Activated CD4-positive, alpha-beta memory T cell treated with anti-CD3 and anti-CD28 coated beads for 36 hours (primary cell): ENCODE results near the gene ARRDC1. TPM values are rescaled to one million over a fixed set of nuclear protein-coding genes. Genes with fewer than 3 reads are reported as not detected.

Experiments used
- CTCF ChIA-PET: fragments of 350-600 bp; sonication (Branson Sonifier 250); formaldehyde crosslinking; loops from one replicate; lab custom pipeline; 2021; ENCODE audit warnings: antibody characterized with exemption, inconsistent platforms; lab: Charles Lee
- POLR2A ChIA-PET: fragments of 350-600 bp; sonication (Branson Sonifier 250); formaldehyde crosslinking; loops from one replicate; lab custom pipeline; 2021; ENCODE audit warnings: antibody characterized with exemption; lab: Charles Lee
- DNase-seq: peaks from one replicate; pipeline ENCODE4 v3.0.0-alpha.2; 2020
- H3K27ac Mint-ChIP-seq: one replicate; pipeline ENCODE4 v1.8.0; 2021; ENCODE audit warnings: mixed read lengths
- H3K27me3 Mint-ChIP-seq: one replicate; pipeline ENCODE4 v1.8.0; 2021; ENCODE audit warnings: mixed read lengths
- H3K36me3 Mint-ChIP-seq: one replicate; pipeline ENCODE4 v1.8.0; 2021; ENCODE audit warnings: mixed read lengths
- H3K4me1 Mint-ChIP-seq: one replicate; pipeline ENCODE4 v1.8.0; 2021; ENCODE audit warnings: low read depth, mixed read lengths
- H3K4me3 Mint-ChIP-seq: one replicate; pipeline ENCODE4 v1.8.0; 2021; ENCODE audit warnings: mild to moderate bottlenecking, mixed read lengths
- H3K9me3 Mint-ChIP-seq: one replicate; pipeline ENCODE4 v1.8.0; 2021; ENCODE audit warnings: mixed read lengths
- intact Hi-C: fragments of 100-400 bp; cut with micrococcal nuclease; formaldehyde crosslinking; loops from one replicate; pipeline ENCODE4 v1.15.1; 2023
- total RNA-seq, 2 experiments: library from RNA; stranded (reverse); gene quantifications; one replicate each; pipeline ENCODE4 v1.2.3, GENCODE V29; 2021

ARRDC1 gene
- total RNA-seq, 2 experiments from 2014 or later: 38.2 to 40.5 TPM

DNA sequence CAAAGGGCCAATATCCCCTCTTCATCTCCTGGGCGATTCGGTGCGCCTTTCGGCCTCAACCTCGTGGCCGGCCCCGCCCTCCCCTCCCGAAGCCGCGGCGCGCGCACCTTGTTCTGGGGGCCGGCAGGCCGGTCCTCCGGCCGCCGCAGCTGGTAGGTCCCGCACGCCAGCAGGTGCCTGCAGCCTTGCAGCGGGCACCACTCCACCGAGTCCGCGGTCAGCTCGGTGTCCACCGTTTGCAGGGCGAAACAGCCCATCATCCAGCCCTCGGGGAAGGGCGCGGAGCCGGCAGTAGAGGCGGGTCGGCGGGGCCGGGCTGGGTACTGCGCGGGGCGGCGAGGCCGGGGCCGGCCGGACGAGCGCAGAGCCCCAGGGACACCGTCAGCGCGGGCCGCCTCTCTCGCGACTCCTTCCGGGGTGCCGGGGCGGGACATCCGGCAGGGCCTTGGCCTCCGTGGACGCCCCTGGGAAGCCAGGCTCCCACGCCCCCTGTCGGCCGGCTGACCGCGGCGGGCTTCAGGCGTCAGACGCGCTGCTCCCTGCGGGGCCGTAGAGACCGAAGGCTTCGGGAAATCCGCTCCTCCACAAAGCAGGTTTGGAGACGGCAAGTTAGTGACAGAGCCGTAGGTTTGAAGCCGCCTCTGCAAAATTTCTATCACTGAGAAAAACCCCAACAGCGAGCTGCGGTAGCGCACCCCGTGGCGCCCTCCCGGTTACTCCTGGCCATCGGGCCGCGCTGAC is 26.8 kb upstream of the ARRDC1 start, which contains the start of gene DPH7:
DPH7 (minus strand) TSS at position 408 of the 741 bp plus-strand sequence; CDS start at position 260, 148 bp downstream.
- CTCF ChIA-PET: interaction anchor here (0.8 to 3.1 kb wide), 8 partner anchors 10 to 41 kb away, joined by 3 to 23 read pairs (median 4); partner anchors contain the start of genes ARRDC1, MRPL41 and ZMYND19
- POLR2A ChIA-PET: interaction anchor here (1.0 to 1.4 kb wide), 4 partner anchors 10 to 27 kb away, joined by 3 to 9 read pairs (median 4); partner anchors contain the start of genes MRPL41 and ZMYND19
- H3K4me3 Mint-ChIP-seq: peak within 1 kb of the TSS; percentile 71
- peaks cover 37% of the 10 kb centered on the region for H3K4me1 Mint-ChIP-seq
- H3K27me3 Mint-ChIP-seq: no peaks in the 10 kb centered on the region
- peak; percentile 96 for DNase-seq
- peak within 1 kb of the TSS; percentile 4 for H3K27ac Mint-ChIP-seq
- H3K9me3 Mint-ChIP-seq: no peaks in the 10 kb centered on the region
- intact Hi-C loops: loop anchor here (1.0 kb wide), 1 partner anchor 27 kb away; the partner anchor contains the start of gene ARRDC1
- H3K36me3 Mint-ChIP-seq: peaks cover 23% of the 10 kb centered on the region

DNA sequence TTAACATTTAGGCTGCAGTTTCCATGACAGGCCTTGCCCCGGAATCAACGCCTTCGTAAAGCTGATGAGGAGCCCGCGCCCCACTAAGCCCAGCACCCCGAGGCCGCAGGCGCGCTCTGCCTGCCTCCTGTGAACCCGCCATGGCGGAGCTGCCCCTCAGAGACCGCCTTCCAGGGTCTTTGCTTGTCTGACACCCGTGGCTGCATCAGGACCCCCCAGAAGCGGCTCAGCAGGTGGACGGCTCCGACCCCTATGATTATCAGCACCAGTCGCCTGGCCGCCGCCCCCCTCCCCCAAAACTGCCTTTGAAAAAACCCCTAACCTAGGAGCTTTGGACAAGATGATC is 26.3 kb upstream of the ARRDC1 start:
- Mint-ChIP-seq H3K9me3 (no peaks in the 10 kb centered on the region), H3K4me3 (peak overlapping the region; percentile 71), H3K27me3 (no peaks in the 10 kb centered on the region), H3K36me3 (peaks cover 23% of the 10 kb centered on the region), H3K27ac (no peak overlapping the region), H3K4me1 (peaks cover 37% of the 10 kb centered on the region)
- POLR2A ChIA-PET: interaction anchor here (1.3 to 1.4 kb wide), 3 partner anchors 9 to 27 kb away, joined by 3 to 9 read pairs (median 4); partner anchors contain the start of genes MRPL41 and ZMYND19
- CTCF ChIA-PET: interaction anchor here (0.8 to 3.1 kb wide), 7 partner anchors 9 to 40 kb away, joined by 3 to 23 read pairs (median 4); partner anchors contain the start of genes ARRDC1, MRPL41 and ZMYND19
- no peak for DNase-seq
- intact Hi-C loops: loop anchor here (1.0 kb wide), 1 partner anchor 26 kb away; the partner anchor contains the start of gene ARRDC1

DNA sequence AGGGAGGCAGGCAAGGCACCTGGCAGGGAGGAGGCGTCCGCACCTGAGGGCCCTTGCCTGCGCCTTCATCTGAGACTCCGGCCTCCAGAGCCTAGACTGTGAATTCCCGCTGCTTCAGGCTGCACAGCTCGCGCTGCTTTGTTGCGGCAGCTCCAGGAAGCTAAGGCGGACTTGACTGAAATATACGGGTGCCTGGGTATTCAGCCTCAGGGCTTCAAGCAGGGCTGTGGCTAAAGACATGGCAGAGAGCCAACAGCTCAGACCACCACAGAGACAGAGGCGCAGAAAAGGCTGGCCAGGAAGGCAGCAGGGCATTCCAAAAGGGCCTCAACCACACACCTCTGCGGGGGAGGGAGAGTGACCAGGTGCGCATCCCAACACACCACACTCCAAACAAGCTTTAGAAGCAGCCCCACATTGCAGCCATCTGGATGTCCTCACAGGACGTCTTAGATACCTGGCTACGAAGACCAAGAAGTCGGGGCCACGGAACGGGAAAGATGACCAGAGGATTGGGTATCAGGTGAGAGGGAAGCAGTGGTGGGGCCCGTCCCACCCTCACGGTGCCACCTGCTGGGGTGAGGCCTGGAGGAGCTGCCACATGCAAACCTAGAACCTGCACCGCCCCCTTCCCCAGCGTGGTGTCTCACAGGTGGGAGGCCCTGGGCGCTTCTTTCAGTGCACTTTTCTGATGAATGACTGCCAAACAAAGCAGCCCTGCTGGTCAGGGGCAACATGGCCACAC is 25.1 kb upstream of the ARRDC1 start:
- no peak overlapping the region for H3K4me3 Mint-ChIP-seq
- H3K4me1 Mint-ChIP-seq: peaks cover 30% of the 10 kb centered on the region
- no peaks in the 10 kb centered on the region for H3K9me3 Mint-ChIP-seq
- no peak overlapping the region for H3K27ac Mint-ChIP-seq
- peaks cover 19% of the 10 kb centered on the region for H3K36me3 Mint-ChIP-seq
- DNase-seq: no peak
- no peaks in the 10 kb centered on the region for H3K27me3 Mint-ChIP-seq
- CTCF ChIA-PET: interaction anchor here (0.9 to 3.1 kb wide), 6 partner anchors 8 to 39 kb away, joined by 3 to 23 read pairs (median 4); partner anchors contain the start of genes EHMT1, MRPL41 and ZMYND19
- intact Hi-C loops: no loop called here
- POLR2A ChIA-PET: interaction anchor here (1.3 to 1.4 kb wide), 2 partner anchors 10 to 28 kb away, joined by 4 to 9 read pairs; partner anchors contain the start of genes MRPL41 and ZMYND19

DNA sequence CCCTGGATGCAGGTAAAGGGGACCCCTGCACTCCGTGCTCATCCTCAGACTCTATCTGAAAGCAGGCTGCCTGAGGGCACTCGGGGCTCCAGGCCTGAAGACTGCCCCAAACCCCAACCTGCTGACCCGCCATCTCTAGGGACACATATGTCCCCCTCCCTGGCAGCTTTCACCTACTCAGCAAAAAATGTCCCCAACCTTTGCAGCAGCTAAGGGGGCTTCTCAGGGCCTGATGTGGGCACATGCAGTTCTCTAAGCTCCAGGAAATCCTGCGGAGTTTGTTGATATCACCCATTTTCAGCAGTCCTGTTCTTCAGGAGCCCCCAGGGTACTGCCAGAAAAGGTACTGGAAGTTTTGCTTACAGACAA is 24.5 kb upstream of the ARRDC1 start:
- CTCF ChIA-PET: interaction anchor here (1.0 to 2.3 kb wide), 4 partner anchors 10 to 38 kb away, joined by 3 to 5 read pairs (median 4); partner anchors contain the start of genes EHMT1 and MRPL41
- H3K36me3 Mint-ChIP-seq: peaks cover 15% of the 10 kb centered on the region
- no peak overlapping the region for H3K27ac Mint-ChIP-seq
- H3K9me3 Mint-ChIP-seq: no peaks in the 10 kb centered on the region
- peaks cover 25% of the 10 kb centered on the region for H3K4me1 Mint-ChIP-seq
- no peaks in the 10 kb centered on the region for H3K27me3 Mint-ChIP-seq
- intact Hi-C loops: no loop called here
- no peak for DNase-seq
- POLR2A ChIA-PET: no interaction called here
- no peak overlapping the region for H3K4me3 Mint-ChIP-seq

DNA sequence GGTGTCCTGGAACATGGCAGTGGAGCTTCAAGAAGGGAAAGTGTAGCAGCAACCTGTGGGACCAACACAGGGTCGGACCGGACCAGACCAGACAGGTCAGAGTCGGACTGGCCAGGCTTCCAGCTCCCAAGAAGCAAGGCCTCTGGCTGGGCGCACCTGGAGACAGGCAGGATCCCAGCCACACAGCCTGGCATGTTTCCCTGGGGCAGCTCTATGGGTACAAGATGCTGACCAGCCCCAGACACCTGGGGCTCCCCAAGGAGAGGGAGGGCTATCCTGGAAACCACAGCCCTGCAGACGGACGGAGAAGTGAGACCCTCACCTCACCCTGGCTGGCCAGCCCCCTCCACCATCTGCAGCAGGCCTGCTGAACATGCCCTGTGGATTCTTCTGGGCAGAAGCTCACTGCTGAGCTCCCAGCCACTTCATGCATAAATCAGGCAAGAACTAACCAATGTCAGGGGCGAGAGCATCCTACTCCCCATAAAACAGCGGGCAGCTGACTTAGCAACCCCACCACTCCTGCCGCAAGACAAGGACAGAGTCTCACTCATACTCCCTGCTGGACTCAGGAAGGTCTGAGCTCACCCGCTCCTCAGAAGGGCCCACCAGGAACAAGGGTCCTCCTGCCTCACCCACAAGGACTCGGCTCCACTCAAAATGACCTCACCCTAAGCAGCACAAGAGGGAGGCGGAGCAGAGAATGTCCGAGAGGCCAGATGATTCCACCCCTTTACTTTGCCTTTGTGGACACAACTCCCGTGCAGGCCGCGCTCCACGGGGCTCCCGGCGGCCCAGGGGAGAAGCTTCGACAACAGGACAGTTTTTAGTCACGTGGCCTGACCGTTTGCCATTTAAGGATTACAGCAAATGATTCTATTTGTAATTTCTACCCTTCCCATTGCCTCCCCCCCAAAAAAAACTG is 23.9 kb upstream of the ARRDC1 start:
- CTCF ChIA-PET: interaction anchor here (0.6 to 2.3 kb wide), 5 partner anchors 9 to 121 kb away, joined by 3 to 5 read pairs (median 4); partner anchors contain the start of genes EHMT1 and MRPL41
- DNase-seq: no peak
- intact Hi-C loops: no loop called here
- no peak overlapping the region for H3K27ac Mint-ChIP-seq
- no peak overlapping the region for H3K4me3 Mint-ChIP-seq
- peaks cover 18% of the 10 kb centered on the region for H3K36me3 Mint-ChIP-seq
- POLR2A ChIA-PET: no interaction called here
- no peaks in the 10 kb centered on the region for H3K9me3 Mint-ChIP-seq
- H3K27me3 Mint-ChIP-seq: no peaks in the 10 kb centered on the region
- peaks cover 18% of the 10 kb centered on the region for H3K4me1 Mint-ChIP-seq

DNA sequence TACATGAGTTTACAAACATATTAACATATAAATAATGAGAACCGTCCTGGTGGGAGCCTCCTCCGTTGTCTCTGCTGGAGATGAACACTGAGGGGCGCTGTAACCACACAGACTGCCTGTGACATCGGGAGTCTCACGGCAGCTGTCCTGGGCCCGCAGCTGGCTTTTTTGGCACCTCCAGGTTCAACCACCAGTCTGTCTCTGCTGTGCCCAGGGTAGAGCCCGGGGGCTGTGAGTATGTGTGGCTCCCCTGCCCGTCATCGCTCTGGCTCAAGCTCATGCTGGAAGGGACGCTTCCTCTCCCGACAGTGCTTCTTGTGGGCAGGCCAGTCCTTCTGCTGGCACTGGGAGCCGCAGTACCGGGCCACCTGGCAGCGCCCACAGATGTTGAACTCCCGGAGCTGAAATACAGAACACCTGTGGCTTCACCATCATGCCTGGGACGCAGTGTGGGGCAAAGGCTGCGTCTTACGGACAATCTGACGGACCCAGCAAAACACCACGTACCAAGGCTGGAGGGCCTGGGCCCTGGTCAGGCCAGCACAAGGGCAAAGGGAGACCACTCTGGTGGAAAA is 23.1 kb upstream of the ARRDC1 start:
- Mint-ChIP-seq H3K36me3 (peaks cover 16% of the 10 kb centered on the region), H3K4me1 (peaks cover 12% of the 10 kb centered on the region), H3K27ac (no peak overlapping the region), H3K27me3 (no peaks in the 10 kb centered on the region), H3K9me3 (no peaks in the 10 kb centered on the region), H3K4me3 (no peak overlapping the region)
- ChIA-PET POLR2A (no interaction called here), CTCF (interaction anchor here (0.6 to 2.3 kb wide), 3 partner anchors 30 to 56 kb away, joined by 3 to 5 read pairs (median 4); partner anchors contain the start of genes EHMT1 and MRPL41)
- intact Hi-C loops: no loop called here
- peak; percentile 36 for DNase-seq

DNA sequence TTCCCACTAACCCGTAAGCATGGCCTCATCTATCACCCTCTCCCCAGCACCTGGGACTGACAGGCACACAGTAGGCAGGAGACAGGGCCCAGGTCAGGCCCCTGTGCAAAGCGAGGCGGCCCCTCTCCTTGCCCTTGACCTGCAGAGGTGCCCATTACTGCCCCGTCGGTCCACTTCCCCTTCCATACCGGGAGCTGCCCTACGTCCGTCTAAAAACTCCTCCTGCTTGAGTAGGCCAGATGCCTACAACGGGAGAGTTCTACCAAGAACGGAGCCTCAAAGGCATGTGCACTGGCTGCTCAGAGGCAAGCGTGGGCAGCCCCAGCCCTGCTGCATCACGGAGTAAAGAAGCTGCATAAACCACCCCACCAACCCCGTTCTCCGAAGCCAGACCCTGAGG is 22.1 kb upstream of the ARRDC1 start:
- POLR2A ChIA-PET: no interaction called here
- no peaks in the 10 kb centered on the region for H3K9me3 Mint-ChIP-seq
- no peak overlapping the region for H3K27ac Mint-ChIP-seq
- no peak overlapping the region for H3K4me3 Mint-ChIP-seq
- H3K36me3 Mint-ChIP-seq: peaks cover 23% of the 10 kb centered on the region
- CTCF ChIA-PET: no interaction called here
- no peaks in the 10 kb centered on the region for H3K27me3 Mint-ChIP-seq
- peaks cover 14% of the 10 kb centered on the region for H3K4me1 Mint-ChIP-seq
- intact Hi-C loops: no loop called here
- DNase-seq: no peak

DNA sequence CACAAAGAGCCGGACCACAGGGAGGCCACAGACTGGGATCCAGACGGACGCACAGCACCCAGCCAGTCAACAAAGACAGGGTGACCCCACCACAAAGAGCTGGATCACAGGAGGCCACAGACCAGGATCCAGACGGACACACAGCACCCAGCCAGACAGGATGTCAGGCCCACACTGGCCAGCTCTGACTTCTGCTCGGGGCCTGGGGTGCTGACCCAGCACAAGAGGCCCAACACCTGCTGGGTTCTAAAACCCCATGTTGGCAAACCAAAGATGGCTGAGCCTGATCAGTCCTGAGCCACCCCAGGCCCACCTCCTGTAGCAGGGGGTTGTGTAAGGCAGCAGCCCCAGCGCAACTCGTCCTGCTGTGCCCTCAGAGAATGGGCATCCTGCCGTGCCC is 21.5 kb upstream of the ARRDC1 start:
- H3K27ac Mint-ChIP-seq: no peak overlapping the region
- H3K27me3 Mint-ChIP-seq: no peaks in the 10 kb centered on the region
- no peak overlapping the region for H3K4me3 Mint-ChIP-seq
- DNase-seq: no peak
- H3K36me3 Mint-ChIP-seq: peaks cover 25% of the 10 kb centered on the region
- CTCF ChIA-PET: no interaction called here
- no peaks in the 10 kb centered on the region for H3K9me3 Mint-ChIP-seq
- intact Hi-C loops: no loop called here
- POLR2A ChIA-PET: no interaction called here
- peaks cover 19% of the 10 kb centered on the region for H3K4me1 Mint-ChIP-seq

DNA sequence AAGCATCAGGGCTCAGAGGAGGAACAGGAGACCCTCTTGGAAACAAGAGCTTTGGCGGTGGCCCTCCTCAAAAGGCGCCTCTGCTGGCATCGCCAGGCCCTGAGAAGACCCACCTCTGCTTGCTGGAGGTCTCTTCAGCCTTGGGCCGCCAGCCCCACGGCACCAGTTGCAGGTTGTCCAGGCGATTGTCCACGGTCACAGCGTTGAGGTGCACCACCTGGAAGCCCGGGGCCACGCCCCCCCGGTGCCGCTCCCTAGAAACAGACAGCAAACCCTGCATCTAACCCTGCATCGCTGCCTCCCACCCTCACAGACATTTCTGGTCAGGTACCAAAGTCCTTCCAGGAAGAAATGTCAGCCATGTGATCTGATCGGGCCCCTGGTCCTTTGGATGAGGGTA is 18.6 kb upstream of the ARRDC1 start:
- no peaks in the 10 kb centered on the region for H3K9me3 Mint-ChIP-seq
- POLR2A ChIA-PET: no interaction called here
- no peak overlapping the region for H3K4me3 Mint-ChIP-seq
- intact Hi-C loops: no loop called here
- peaks cover 22% of the 10 kb centered on the region for H3K4me1 Mint-ChIP-seq
- no peaks in the 10 kb centered on the region for H3K27me3 Mint-ChIP-seq
- H3K36me3 Mint-ChIP-seq: peaks cover 26% of the 10 kb centered on the region
- no peak overlapping the region for H3K27ac Mint-ChIP-seq
- DNase-seq: no peak
- CTCF ChIA-PET: interaction anchor here (2.4 kb wide), 1 partner anchor 8 kb away, joined by 23 read pairs; the partner anchor contains the start of gene DPH7

DNA sequence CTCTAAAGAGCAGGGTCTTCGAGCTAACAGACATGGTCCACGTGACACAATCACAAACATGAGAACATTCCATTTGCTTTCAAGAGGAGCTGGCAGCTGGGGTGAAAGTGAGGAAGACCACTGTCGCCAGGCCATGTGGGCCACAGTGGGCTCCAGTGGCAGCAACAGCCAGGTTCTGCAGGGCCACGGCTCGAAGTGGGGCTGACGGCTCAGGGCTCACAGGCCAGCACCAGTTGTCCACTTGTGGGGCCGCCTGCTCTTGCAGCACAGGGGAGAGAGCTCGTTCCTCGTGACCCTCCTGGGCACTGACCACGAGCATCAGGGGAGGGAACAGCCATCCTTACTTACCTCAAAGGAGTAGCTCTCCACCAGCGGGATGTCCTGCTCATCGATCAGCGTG is 17.2 kb upstream of the ARRDC1 start:
- peaks cover 22% of the 10 kb centered on the region for H3K4me1 Mint-ChIP-seq
- POLR2A ChIA-PET: interaction anchor here (1.2 kb wide), 1 partner anchor 9 kb away, joined by 3 read pairs; the partner anchor contains the start of gene DPH7

More for the DNA sequence above, 17.2 kb upstream of the ARRDC1 start:
- H3K9me3 Mint-ChIP-seq: no peaks in the 10 kb centered on the region
- no peak overlapping the region for H3K27ac Mint-ChIP-seq
- peaks cover 23% of the 10 kb centered on the region for H3K36me3 Mint-ChIP-seq
- CTCF ChIA-PET: interaction anchor here (1.7 to 2.4 kb wide), 2 partner anchors 9 to 36 kb away, joined by 6 to 23 read pairs; partner anchors contain the start of genes DPH7 and MRPL41
- no peaks in the 10 kb centered on the region for H3K27me3 Mint-ChIP-seq
- H3K4me3 Mint-ChIP-seq: peak overlapping the region; percentile 45
- intact Hi-C loops: no loop called here
- DNase-seq: no peak
